GM13977 (cell line): ENCODE measurements around the gene CDK5R2.

Source experiments
- DNase-seq: peaks from one replicate; pipeline ENCODE4 v3.0.0; 2012; ENCODE audit warnings: low spot score
- CTCF ChIP-seq: IDR thresholded peaks from 2 replicates; pipeline ENCODE4 v1.5.1; 2012; ENCODE audit warnings: mild to moderate bottlenecking, control low read depth; ENCODE audit not compliant: insufficient read depth; ENCODE audit errors: extremely low read depth, missing control alignments
- in situ Hi-C: fragments of 300-500 bp; cut with MboI; formaldehyde crosslinking; loops from one replicate; pipeline ENCODE4 v1.12.0; 2022; ENCODE audit warnings: low sequenced_read_pairs, low pct_unique_long_range_greater_than_20kb, mixed read lengths, inconsistent platforms; ENCODE audit not compliant: unreplicated experiment

Gene CDK5R2

GRCh38 chr2:218997731-218998130 lies 38.3 kb downstream of the CDK5R2 start:
- no peak for TF ChIP-seq CTCF
- in situ Hi-C loops: no loop called here
- DNase-seq: no peak

- in situ Hi-C loops: no loop called here
- DNase-seq: no peak
- TF ChIP-seq CTCF: no peak
These were observed 39.0 kb downstream of the CDK5R2 start for GRCh38 chr2:218998414-218999002.

GRCh38 chr2:218999021-218999880 lies 39.8 kb downstream of the CDK5R2 start:
- in situ Hi-C loops: no loop called here
- no peak for DNase-seq
- TF ChIP-seq CTCF: no peak

DNA sequence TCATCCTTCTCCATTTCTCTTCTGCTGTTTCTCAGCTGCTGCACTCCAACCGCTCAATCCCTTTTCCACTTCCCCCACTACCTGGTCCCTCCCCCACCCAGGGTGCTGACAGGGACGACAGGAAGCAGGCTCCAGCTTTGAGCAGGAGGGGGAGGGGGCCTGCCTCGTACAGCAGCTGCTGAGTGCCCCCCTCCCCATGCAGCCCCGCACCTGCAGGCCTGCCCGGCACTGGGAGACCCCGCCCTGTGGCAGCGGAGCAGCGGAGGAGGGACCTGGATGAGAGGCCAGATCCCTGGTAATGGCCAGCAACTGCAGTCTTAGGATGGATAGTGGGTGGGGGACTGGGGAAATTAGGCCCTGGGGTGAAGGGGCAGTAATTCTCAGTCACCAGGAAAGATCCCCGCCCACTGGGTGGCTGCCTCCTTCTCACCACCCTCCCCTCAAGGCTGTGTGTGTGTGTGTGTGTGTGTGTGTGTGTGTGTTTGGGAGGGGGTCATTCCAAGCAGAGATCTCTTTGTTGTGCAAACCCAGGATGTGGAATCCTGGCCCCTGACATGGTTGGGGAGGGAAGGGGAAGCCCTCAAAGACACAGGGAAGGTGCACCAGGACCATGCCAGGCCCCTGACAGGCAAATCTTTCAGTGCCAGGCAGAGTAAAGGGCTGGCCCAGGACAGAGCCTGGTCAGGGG lies 40.6 kb downstream of the CDK5R2 start:
- no peak for TF ChIP-seq CTCF
- in situ Hi-C loops: no loop called here
- DNase-seq: no peak

GRCh38 chr2:219000569-219000960 lies 41.1 kb downstream of the CDK5R2 start:
- in situ Hi-C loops: no loop called here
- DNase-seq: no peak
- TF ChIP-seq CTCF: no peak

DNA sequence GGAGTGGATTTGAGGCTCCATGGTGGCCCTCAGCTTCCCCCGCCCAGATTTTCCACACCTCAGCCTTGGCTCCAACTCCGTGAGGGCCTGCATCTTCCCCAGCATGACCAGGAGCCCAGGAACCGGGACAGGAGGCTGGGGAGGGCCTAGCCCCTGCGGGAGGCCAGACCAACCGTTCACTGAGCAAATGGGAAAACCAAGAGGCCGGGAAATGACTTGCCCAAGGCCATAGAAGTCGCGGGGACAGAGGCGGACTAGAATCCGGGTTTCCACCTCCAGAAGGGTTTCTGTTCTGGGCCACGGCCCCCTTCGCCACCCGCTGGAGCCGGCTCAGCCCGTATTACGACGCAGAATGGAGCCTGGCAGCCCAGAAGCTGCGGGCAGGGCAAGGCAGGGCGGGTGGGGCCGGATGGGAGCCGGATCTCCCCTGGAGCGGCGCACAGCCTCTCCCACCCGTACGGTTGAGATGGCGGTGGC lies 41.7 kb downstream of the CDK5R2 start:
- no peak for TF ChIP-seq CTCF
- in situ Hi-C loops: no loop called here
- no peak for DNase-seq
